ENCODE measurements around the gene TST.
A peak's percentile ranks its signal among the peaks of the same experiment; 100 is the strongest.

The TST gene

DNA sequence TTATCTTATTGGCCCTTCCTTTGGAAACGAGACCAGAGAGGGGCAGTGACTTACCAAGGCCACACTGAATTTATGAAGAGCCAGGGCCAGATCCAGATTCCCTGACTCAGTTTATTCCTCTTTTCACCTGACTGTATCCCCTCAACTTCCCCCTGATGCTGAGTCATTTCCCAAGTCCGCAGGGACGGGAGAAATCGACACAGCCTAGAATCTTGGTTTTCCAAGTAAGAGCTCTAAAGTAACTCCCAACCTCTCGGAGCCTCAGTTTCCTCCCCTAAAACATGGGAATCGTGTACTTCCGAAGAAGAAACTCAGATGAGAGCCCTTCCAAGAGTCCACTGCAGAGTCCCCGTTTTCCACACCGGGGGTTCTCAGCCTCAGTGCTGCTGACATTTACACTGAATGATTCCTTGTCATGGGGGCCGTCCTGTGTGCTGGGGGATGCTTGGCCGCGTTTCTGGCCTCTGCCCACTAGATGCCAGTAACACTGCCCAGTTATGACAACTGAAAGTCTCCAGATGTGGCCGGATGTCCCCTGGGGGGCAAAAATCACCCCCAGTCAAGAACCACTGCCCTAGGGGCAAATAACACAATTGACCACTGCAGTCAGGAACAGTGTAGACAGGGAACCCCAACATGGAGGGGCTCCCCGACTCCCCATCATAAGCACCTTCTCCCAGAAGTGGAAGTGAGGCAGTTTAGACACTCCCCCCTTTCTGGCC, 11.5 kb upstream of the TST start:
- Mint-ChIP-seq H3K4me3 (no peak overlapping the region), H3K4me1 (no peaks in the 10 kb centered on the region), H3K27me3 (peaks cover 0 to under 1% of the 10 kb centered on the region in 2 donors), H3K27ac (no peak overlapping the region), H3K36me3 (peaks cover 4 to 5% of the 10 kb centered on the region in 2 donors), H3K9me3 (no peaks in the 10 kb centered on the region)
- no peak for ATAC-seq (replicated peaks)
- DNase-seq: no peak

DNA sequence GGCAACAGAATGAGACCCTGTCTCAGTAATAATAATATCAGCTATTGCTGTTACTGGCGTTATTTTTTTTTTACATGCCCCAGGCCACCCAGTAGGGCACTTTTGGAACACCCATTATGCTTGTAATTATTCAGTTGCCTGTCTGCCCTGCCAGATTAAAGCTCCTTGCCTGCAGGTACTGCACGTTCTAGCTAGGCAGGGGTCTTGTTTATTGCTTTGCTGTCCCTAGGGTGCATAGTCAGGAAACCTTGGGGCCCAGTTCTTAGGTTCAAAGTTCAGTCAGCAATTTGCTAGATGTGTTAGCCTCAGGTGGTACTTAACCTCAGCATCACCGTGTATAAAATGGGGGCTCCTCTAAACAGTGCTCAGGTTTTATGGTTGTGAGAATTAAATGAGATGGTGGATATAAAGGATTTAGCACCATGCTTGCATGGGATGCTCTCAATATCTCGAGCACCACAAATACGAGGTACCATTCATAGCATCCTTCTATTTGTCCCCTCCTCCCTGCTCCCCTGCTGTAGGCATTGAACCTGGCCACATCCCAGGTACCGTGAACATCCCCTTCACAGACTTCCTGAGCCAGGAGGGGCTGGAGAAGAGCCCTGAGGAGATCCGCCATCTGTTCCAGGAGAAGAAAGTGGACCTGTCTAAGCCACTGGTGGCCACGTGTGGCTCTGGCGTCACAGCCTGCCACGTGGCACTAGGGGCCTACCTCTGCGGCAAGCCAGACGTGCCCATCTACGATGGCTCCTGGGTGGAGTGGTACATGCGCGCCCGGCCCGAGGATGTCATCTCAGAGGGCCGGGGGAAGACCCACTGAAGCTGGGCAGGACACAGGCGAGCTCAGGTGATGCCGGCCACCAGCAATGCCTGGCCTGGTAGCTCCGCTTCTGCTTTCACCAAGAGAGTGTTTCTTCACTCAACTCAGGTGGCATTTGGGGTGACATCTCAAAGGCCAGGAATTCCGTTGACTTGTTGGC, 9.7 kb upstream of the TST start:
- H3K36me3 Mint-ChIP-seq: peaks cover 10 to 12% of the 10 kb centered on the region in 2 donors
- peaks cover 2 to 6% of the 10 kb centered on the region in 2 donors for H3K4me1 Mint-ChIP-seq
- no peak overlapping the region for H3K4me3 Mint-ChIP-seq
- H3K27me3 Mint-ChIP-seq: no peaks in the 10 kb centered on the region
- H3K9me3 Mint-ChIP-seq: no peaks in the 10 kb centered on the region
- DNase-seq (no peak), ATAC-seq (replicated peaks) (no peak)
- no peak overlapping the region for H3K27ac Mint-ChIP-seq

DNA sequence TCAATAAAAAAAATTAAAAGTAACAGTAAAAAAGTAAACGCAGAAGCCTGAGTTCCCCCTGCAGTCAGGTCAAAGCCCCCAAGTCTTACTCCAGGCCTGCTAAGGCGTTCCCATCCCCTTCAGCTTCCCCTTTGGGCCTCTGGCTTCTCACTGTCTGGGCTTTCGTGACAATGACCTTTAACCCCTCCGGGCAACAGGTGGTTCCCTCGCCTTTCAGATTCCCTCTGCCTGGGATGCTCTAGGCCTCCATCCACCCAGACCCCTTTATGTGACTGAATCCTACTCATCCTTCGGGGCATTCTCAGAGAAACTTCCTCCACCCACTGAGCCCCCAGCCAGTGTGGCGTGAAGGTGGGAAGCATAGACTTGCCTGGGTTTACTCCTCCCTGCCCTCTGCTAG, 8.3 kb upstream of the TST start:
- Mint-ChIP-seq H3K4me3 (no peak overlapping the region), H3K9me3 (no peaks in the 10 kb centered on the region), H3K36me3 (peaks cover 10 to 12% of the 10 kb centered on the region in 2 donors), H3K4me1 (peaks cover 2 to 6% of the 10 kb centered on the region in 2 donors), H3K27me3 (no peaks in the 10 kb centered on the region), H3K27ac (no peak overlapping the region)
- ATAC-seq (replicated peaks) (no peak), DNase-seq (no peak)

DNA sequence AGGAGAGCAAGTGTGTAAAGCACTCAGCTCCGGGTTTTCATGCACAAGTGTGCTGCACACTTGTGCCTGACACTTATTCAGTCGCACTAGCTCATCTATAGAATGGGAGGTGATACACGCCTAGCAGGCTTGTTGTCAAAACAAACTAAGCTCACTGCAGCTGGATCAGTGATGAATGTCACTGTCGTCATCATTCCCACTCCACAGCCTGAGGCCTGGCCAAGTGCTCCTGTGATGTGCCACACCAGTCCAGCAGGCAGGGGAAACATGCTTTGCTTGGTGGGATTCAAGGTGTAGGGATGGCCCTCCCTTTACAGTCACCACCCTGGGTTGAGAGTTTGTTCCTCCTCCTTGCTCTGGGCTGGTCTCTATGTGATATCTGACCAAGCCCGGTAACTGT, 7.1 kb upstream of the TST start:
- DNase-seq (no peak), ATAC-seq (replicated peaks) (no peak)
- H3K36me3 Mint-ChIP-seq: peaks cover 10 to 12% of the 10 kb centered on the region in 2 donors

DNA sequence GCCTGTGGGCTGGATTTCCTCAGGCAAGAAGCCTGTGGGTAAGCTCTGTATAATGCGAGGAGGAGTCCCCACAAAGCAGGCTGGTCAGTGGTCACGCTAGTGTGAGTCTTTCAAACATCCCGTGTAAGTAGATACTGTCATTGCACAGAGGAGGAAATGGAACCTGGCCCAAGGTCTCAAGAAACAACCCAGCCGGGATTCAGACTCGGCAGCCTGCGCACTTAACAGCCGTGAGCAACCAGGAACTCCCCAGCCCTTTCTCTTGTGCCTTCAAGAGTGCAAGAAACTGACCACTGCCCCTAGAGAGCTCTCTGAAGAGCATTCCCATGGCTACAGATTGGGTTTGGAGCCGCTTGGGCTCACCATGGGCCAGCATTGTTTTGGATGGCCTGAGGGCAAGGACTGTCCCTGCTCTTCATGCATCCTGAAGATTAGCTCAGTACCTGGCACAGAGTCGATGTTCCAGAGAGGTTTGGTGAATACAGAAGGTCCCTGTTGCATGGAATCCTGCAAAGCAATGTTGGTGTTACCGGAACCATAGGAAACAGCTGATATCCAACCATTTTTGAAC, 6.3 kb upstream of the TST start:
- DNase-seq: no peak
- Mint-ChIP-seq H3K27ac (no peak overlapping the region), H3K9me3 (no peaks in the 10 kb centered on the region), H3K4me1 (peaks cover 10 to 22% of the 10 kb centered on the region in 2 donors), H3K36me3 (peaks cover 10 to 12% of the 10 kb centered on the region in 2 donors), H3K27me3 (no peaks in the 10 kb centered on the region), H3K4me3 (no peak overlapping the region)
- no peak for ATAC-seq (replicated peaks)

More for the DNA sequence above, 7.1 kb upstream of the TST start:
- peaks cover 10 to 17% of the 10 kb centered on the region in 2 donors for H3K4me1 Mint-ChIP-seq
- no peak overlapping the region for H3K27ac Mint-ChIP-seq
- H3K9me3 Mint-ChIP-seq: no peaks in the 10 kb centered on the region
- no peak overlapping the region for H3K4me3 Mint-ChIP-seq
- no peaks in the 10 kb centered on the region for H3K27me3 Mint-ChIP-seq

DNA sequence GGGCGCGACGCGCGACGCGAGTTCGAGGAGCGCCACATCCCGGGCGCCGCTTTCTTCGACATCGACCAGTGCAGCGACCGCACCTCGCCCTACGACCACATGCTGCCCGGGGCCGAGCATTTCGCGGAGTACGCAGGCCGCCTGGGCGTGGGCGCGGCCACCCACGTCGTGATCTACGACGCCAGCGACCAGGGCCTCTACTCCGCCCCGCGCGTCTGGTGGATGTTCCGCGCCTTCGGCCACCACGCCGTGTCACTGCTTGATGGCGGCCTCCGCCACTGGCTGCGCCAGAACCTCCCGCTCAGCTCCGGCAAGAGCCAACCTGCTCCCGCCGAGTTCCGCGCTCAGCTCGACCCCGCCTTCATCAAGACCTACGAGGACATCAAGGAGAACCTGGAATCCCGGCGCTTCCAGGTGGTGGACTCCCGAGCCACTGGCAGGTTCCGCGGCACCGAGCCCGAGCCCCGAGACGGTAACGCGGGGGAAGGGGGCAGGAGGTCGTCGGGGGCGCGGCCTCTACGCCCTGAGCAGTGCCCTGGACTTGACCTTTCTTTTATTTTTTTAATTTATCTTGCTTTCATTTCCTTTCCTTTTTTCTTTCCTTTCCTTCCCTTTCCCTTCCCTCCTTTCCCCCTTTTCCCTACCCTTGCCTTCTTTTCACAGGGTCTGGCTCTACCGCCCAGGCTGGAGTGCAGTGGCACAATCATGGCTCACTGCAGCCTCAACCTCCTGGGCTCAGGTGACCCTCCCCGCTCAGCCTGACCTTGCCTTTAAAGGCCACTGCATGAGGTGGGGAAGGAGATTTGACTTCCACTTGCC, 5.3 kb upstream of the TST start:
- Mint-ChIP-seq H3K36me3 (peaks cover 10 to 11% of the 10 kb centered on the region in 2 donors), H3K4me1 (peaks cover 10 to 22% of the 10 kb centered on the region in 2 donors), H3K27ac (no peak overlapping the region), H3K4me3 (no peak overlapping the region), H3K9me3 (no peaks in the 10 kb centered on the region), H3K27me3 (no peaks in the 10 kb centered on the region)
- DNase-seq (no peak), ATAC-seq (replicated peaks) (no peak)

DNA sequence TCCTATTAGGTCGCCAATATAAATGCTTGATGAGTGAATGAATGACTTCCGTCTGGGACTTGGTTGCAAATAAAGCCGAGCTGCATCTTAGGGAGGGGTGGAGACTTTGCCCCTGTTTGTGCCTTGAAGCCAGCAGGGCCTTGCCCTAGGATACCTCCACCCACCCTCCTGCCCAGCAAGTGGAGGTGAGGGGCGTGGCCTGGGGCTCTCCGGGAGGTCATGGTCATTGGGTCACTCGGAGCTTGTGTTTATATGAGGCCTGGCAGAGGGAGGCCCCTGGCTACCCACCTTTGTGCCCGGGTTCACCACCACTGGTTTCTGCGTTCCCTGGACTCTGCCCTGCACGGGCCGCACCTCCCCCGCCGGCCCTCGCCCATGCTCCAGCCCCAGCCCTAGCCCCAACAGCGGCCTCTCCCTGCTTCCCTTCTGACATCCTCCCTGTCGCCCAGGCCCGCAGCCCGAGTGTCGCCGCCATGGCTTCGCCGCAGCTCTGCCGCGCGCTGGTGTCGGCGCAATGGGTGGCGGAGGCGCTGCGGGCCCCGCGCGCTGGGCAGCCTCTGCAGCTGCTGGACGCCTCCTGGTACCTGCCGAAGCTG, 4.6 kb upstream of the TST start:
- H3K27me3 Mint-ChIP-seq: no peaks in the 10 kb centered on the region
- peaks cover 10 to 22% of the 10 kb centered on the region in 2 donors for H3K4me1 Mint-ChIP-seq
- ATAC-seq (replicated peaks) (no peak), DNase-seq (no peak)
- H3K9me3 Mint-ChIP-seq: no peaks in the 10 kb centered on the region
- H3K36me3 Mint-ChIP-seq: peaks cover 10 to 11% of the 10 kb centered on the region in 2 donors
- no peak overlapping the region for H3K4me3 Mint-ChIP-seq
- H3K27ac Mint-ChIP-seq: no peak overlapping the region

DNA sequence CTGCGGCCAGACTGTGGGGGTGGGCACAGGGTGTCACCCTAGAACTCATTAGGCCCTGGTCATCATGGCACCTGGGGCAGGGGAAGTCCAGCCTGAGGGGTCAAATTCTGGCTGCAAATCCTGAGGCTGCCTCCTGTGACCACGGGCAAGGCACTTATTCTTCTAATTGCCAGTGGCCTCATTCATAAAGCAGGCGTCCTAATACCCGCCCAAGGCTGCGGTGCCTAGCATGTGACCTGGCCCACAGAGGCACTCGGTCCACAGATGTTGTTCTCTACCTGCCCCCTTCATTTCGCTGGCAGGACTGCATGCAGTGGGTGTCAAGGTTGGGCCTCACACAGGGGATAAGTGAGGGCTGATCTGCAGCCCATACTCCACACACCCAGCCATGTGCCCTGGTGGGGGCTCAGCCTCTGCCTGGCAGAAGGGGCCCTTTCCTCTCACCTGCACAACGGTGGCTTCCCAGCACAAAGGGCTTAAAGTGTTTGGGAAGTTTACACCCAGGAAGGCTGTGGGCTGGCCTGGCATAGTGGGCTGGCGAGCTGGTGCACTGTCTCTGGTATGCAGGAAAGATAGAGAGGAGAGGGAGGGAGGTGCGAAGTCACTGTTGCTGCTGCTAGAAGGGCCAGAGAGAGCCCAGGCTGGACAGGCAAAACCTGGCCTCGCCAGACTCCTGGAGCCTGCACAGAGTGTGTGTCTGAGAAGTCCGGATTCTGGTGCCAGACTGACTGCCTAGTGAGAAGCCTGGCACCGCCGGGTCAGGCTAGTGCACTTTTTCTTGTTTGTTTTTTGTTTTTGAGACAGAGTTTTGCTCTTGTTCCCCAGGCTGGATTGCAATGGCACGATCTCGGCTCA, 3.5 kb upstream of the TST start:
- H3K9me3 Mint-ChIP-seq: no peaks in the 10 kb centered on the region
- DNase-seq (no peak), ATAC-seq (replicated peaks) (no peak)
- H3K4me3 Mint-ChIP-seq: no peak overlapping the region
- H3K36me3 Mint-ChIP-seq: peaks cover 9% of the 10 kb centered on the region in 2 donors
- no peak overlapping the region for H3K27ac Mint-ChIP-seq
- peaks cover 10 to 31% of the 10 kb centered on the region in 2 donors for H3K4me1 Mint-ChIP-seq
- H3K27me3 Mint-ChIP-seq: no peaks in the 10 kb centered on the region

DNA sequence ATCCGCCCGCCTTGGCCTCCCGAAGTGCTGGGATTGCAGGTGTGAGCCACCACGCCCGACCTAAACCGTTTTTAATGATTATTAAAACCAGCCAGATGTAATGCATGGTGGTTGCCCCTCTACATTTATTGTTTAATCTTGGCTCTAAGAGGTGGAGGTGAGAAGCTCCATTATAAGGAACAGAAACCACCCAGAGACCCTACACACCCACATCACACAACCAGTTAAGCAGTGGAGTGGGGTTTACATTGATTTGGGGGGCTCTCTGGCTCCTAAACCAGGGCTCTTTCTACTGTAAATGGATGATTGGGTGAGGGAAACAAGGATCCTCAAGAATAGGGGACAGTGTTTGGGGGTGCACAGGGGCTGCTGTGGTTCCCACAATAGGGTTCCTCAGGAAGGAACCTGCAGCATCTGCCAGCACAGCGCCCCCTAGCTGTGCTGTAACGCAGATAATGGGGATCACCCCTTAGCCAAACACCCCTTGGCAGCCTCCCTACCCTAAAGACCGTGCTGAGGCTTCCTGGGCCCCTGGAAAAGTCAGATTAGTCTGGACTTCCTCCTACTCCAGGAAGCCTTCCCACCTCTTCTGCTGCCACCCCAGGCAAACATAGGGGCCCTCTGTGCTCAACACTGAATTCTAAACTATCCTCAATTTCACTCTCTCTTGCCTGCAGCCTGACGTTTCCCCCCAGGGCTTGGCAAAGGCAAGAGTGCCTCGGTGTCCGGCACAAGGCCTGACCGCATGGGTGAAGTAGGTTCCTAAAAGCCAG, 2.6 kb upstream of the TST start:
- DNase-seq: peak; percentile 24
- ATAC-seq (replicated peaks): peak; percentile 43 to 44
- no peak overlapping the region for H3K27ac Mint-ChIP-seq
- no peaks in the 10 kb centered on the region for H3K9me3 Mint-ChIP-seq
- peak overlapping the region in 1 of 2 donors; percentile 50 for H3K4me3 Mint-ChIP-seq
- peaks cover 6 to 7% of the 10 kb centered on the region in 2 donors for H3K36me3 Mint-ChIP-seq
- no peaks in the 10 kb centered on the region for H3K27me3 Mint-ChIP-seq
- peaks cover 10 to 31% of the 10 kb centered on the region in 2 donors for H3K4me1 Mint-ChIP-seq

DNA sequence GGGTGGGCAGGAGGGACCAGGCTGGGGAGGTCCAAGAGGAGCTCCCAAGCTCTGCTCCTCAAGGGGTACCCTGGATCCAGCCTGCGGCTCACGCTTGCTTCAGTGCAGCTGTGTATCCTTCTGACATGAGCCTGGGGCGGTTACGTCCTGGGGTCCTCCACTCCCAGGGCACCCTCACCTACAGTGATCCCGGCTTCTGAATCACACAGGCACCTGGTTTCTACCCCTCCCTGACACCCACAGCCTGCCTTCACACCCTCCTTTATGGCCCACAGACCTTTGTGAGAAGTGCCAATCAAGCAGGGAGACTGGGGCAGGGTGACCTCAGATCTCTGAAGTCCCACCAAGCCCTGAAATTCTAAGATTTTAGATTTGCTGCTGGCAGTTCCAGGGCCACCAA, 1.8 kb upstream of the TST start:
- H3K27ac Mint-ChIP-seq: no peak overlapping the region
- no peak overlapping the region for H3K4me3 Mint-ChIP-seq
- H3K27me3 Mint-ChIP-seq: no peaks in the 10 kb centered on the region
- ATAC-seq (replicated peaks) (no peak), DNase-seq (no peak)
- peaks cover 6 to 7% of the 10 kb centered on the region in 2 donors for H3K36me3 Mint-ChIP-seq
- no peaks in the 10 kb centered on the region for H3K9me3 Mint-ChIP-seq
- peaks cover 10 to 31% of the 10 kb centered on the region in 2 donors for H3K4me1 Mint-ChIP-seq

DNA sequence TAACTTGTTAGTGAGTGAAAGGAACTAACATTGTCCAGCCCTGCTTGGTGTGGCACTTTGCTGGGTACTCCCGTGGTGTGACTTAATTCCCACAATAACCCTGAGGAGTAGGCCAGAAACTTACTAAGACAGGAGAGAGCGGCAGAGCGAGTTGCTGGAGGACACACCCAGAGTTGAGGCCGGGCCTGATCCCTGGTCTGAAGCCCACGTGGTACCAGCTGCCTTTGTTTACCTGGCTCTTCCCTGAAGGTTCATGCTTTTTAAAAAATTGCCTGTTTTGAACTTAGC, 889 bp upstream of the TST start:
- Mint-ChIP-seq H3K4me3 (peak overlapping the region; percentile 89 to 96), H3K27ac (peak overlapping the region; percentile 86), H3K36me3 (peaks cover 4 to 5% of the 10 kb centered on the region in 2 donors), H3K27me3 (no peaks in the 10 kb centered on the region), H3K9me3 (no peaks in the 10 kb centered on the region), H3K4me1 (peaks cover 10 to 34% of the 10 kb centered on the region in 2 donors)
- ATAC-seq (replicated peaks): peak in 1 of 2 donors; percentile 6
- no peak for DNase-seq

DNA sequence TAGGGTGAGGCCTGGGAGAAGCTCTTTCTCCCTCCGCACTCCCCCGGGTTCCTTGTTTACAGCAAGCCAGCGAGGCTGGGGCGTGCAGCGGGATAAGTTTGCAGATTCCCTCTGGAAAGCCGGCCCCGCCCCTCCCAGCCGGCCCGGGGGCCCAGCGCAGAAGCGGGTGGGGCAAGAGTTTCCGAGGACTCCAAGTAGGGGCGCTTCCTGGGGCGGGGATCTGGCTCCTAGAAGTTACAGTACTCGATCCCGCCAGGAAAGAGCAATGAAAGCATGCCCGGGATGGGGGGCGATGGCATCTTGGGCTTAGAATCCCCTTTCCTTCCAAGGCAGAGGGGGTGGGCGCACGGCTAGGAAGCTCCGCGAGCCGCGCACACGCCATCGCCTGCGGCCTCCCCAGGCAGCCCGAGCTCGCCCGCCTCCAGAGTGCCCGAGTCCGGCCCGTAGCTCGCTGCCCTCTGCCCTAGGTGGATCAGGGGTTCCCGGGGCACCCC, 385 bp downstream of the TST start:
- peak overlapping the region; percentile 81 to 83 for H3K4me3 Mint-ChIP-seq
- ATAC-seq (replicated peaks) (peak; percentile 40 to 50), DNase-seq (peak; percentile 17)
- H3K27ac Mint-ChIP-seq: peak overlapping the region; percentile 77
- no peaks in the 10 kb centered on the region for H3K36me3 Mint-ChIP-seq
- H3K9me3 Mint-ChIP-seq: no peaks in the 10 kb centered on the region
- H3K4me1 Mint-ChIP-seq: peaks cover 8 to 32% of the 10 kb centered on the region in 2 donors
- no peaks in the 10 kb centered on the region for H3K27me3 Mint-ChIP-seq
